Suprapubic skin (tissue), 4 donors: Measurements from ENCODE around the gene THTPA. TPM values are rescaled to one million over a fixed set of nuclear protein-coding genes. Genes with fewer than 3 reads are reported as not detected.

Source experiments
- DNase-seq, 2 donors: peaks; one replicate each; pipeline ENCODE4 v3.0.0-alpha.2; 2019; ENCODE audit warnings: low spot score in 2 of 2
- H3K27ac ChIP-seq: fragments of 200-600 bp; sonication (generic); one replicate; pipeline ENCODE4 v1.5.1; 2019
- H3K27me3 ChIP-seq: fragments of 200-600 bp; sonication (generic); one replicate; pipeline ENCODE4 v1.5.1; 2019
- H3K36me3 ChIP-seq: fragments of 200-600 bp; sonication (generic); one replicate; pipeline ENCODE4 v1.5.1; 2019
- H3K4me1 ChIP-seq: fragments of 200-600 bp; sonication (generic); one replicate; pipeline ENCODE4 v1.5.1; 2019
- H3K4me3 ChIP-seq: fragments of 200-600 bp; sonication (generic); one replicate; pipeline ENCODE4 v1.5.1; 2019; ENCODE audit warnings: mild to moderate bottlenecking
- H3K9me3 ChIP-seq: fragments of 200-600 bp; sonication (generic); one replicate; pipeline ENCODE4 v1.5.1; 2019
- CTCF ChIP-seq, 2 donors: fragments of 200-600 bp in 1 of 2; fragments of 450-650 bp in 1 of 2; sonication (generic) in 1 of 2; IDR thresholded peaks; one replicate each; pipeline ENCODE4 v1.5.1; 2016 to 2019; ENCODE audit warnings: antibody characterized with exemption in 2 of 2, mild to moderate bottlenecking in 1 of 2, moderate library complexity in 1 of 2
- EP300 ChIP-seq: sonication (generic); formaldehyde crosslinking; IDR thresholded peaks from one replicate; pipeline ENCODE4 v1.6.1; 2017; ENCODE audit warnings: antibody characterized with exemption
- POLR2A ChIP-seq, 2 donors: fragments of 450-650 bp; IDR thresholded peaks; one replicate each; pipeline ENCODE4 v1.6.1; 2017; ENCODE audit warnings: antibody characterized with exemption in 2 of 2, mild to moderate bottlenecking in 2 of 2, moderate library complexity in 2 of 2
- POLR2AphosphoS5 ChIP-seq, 3 donors: sonication (generic); formaldehyde crosslinking; IDR thresholded peaks; one replicate each; pipeline ENCODE4 v1.6.1; 2017; ENCODE audit warnings: antibody characterized with exemption in 3 of 3
- WGBS: methylation state at CpG from one replicate; pipeline ENCODE4 v1.1.5; 2018; 5-methylcytosine and 5-hydroxymethylcytosine counted together
- total RNA-seq, 4 donors: library from RNA; depleted of rRNA; stranded (reverse); fragments of >200 nt; gene quantifications; one replicate each; pipeline ENCODE4 v1.1.0, GENCODE V29; 2016

The THTPA gene
- total RNA-seq, 4 donors from 2014 or later: 7.0 to 16.7 (median 11.8) TPM

- WGBS: 85% methylated on average over 3 of the region's 3 CpGs
- H3K27ac ChIP-seq: no peak overlapping the region
- no peaks in the 10 kb centered on the region for H3K9me3 ChIP-seq
- H3K27me3 ChIP-seq: no peaks in the 10 kb centered on the region
- no peaks in the 10 kb centered on the region for H3K4me1 ChIP-seq
- no peak for DNase-seq
- TF ChIP-seq POLR2AphosphoS5 (IDR thresholded peaks at IDR 0.05): no peak
- TF ChIP-seq EP300: no peak
- no peak for TF ChIP-seq POLR2A (IDR thresholded peaks at IDR 0.05)
- TF ChIP-seq CTCF (IDR thresholded peaks at IDR 0.05): no peak
- H3K36me3 ChIP-seq: peaks cover 5% of the 10 kb centered on the region
- H3K4me3 ChIP-seq: no peak overlapping the region
These were observed 27.1 kb upstream of the THTPA start for GRCh38 chr14:23529016-23529415.

- H3K4me1 ChIP-seq: no peaks in the 10 kb centered on the region
- no peak for TF ChIP-seq POLR2A (IDR thresholded peaks at IDR 0.05)
- TF ChIP-seq CTCF (IDR thresholded peaks at IDR 0.05): no peak
- no peak for TF ChIP-seq POLR2AphosphoS5 (IDR thresholded peaks at IDR 0.05)
- TF ChIP-seq EP300: no peak
- no peaks in the 10 kb centered on the region for H3K9me3 ChIP-seq
- no peak overlapping the region for H3K4me3 ChIP-seq
- DNase-seq: no peak
- H3K27me3 ChIP-seq: no peaks in the 10 kb centered on the region
- 79% methylated on average over 9 of the region's 10 CpGs for WGBS
- H3K36me3 ChIP-seq: peaks cover 5% of the 10 kb centered on the region
- no peak overlapping the region for H3K27ac ChIP-seq
These were observed 25.6 kb upstream of the THTPA start for GRCh38 chr14:23530375-23531055.

- TF ChIP-seq POLR2AphosphoS5 (IDR thresholded peaks at IDR 0.05) (no peak), EP300 (no peak), POLR2A (IDR thresholded peaks at IDR 0.05) (no peak), CTCF (IDR thresholded peaks at IDR 0.05) (no peak)
- Histone ChIP-seq H3K27me3 (no peaks in the 10 kb centered on the region), H3K4me1 (no peaks in the 10 kb centered on the region), H3K9me3 (no peaks in the 10 kb centered on the region), H3K4me3 (no peak overlapping the region), H3K27ac (no peak overlapping the region), H3K36me3 (no peaks in the 10 kb centered on the region)
- no peak for DNase-seq
- 96% methylated on average over 7 of the region's 12 CpGs for WGBS
These were observed 24.7 kb upstream of the THTPA start for GRCh38 chr14:23531391-23531790.

- TF ChIP-seq EP300 (no peak), POLR2AphosphoS5 (IDR thresholded peaks at IDR 0.05) (no peak), POLR2A (IDR thresholded peaks at IDR 0.05) (no peak), CTCF (IDR thresholded peaks at IDR 0.05) (no peak)
- H3K9me3 ChIP-seq: no peaks in the 10 kb centered on the region
- WGBS: 100% methylated on average over 7 of the region's 7 CpGs
- no peak for DNase-seq
- no peak overlapping the region for H3K27ac ChIP-seq
- H3K36me3 ChIP-seq: no peaks in the 10 kb centered on the region
- H3K4me1 ChIP-seq: no peaks in the 10 kb centered on the region
- no peak overlapping the region for H3K4me3 ChIP-seq
- H3K27me3 ChIP-seq: no peaks in the 10 kb centered on the region
These were observed 23.4 kb upstream of the THTPA start for GRCh38 chr14:23532658-23533057.

- no peaks in the 10 kb centered on the region for H3K27me3 ChIP-seq
- TF ChIP-seq POLR2A (IDR thresholded peaks at IDR 0.05): no peak
- no peak for TF ChIP-seq EP300
- TF ChIP-seq POLR2AphosphoS5 (IDR thresholded peaks at IDR 0.05): no peak
- no peak for TF ChIP-seq CTCF (IDR thresholded peaks at IDR 0.05)
- 89% methylated on average over 13 of the region's 16 CpGs for WGBS
These were observed 22.2 kb upstream of the THTPA start for GRCh38 chr14:23533652-23534435.

More at GRCh38 chr14:23533652-23534435, 22.2 kb upstream of the THTPA start:
- H3K4me3 ChIP-seq: no peak overlapping the region
- no peak overlapping the region for H3K27ac ChIP-seq
- H3K4me1 ChIP-seq: peaks cover 2% of the 10 kb centered on the region
- no peaks in the 10 kb centered on the region for H3K9me3 ChIP-seq
- H3K36me3 ChIP-seq: no peaks in the 10 kb centered on the region
- DNase-seq: no peak
